Left colon (tissue), 2 donors: ENCODE measurements around the gene MOB3B. TPM values are rescaled to one million over a fixed set of nuclear protein-coding genes. Genes with fewer than 3 reads are reported as not detected.
"Not testable (repeated sequence)": the region's sequence is repeated elsewhere in the genome, so short reads cannot be mapped to it uniquely, and the experiment has no call there.

Experiments
- ATAC-seq: fragments of 200-7000 bp; cut with Tn5 transposase; one replicate; pipeline ENCODE4 v1.9.1; 2020; ENCODE audit warnings: mild to moderate bottlenecking, moderate library complexity
- DNase-seq, 2 donors: peaks; one replicate each; pipeline ENCODE4 v3.0.0-alpha.2; 2020
- intact Hi-C, 2 donors: fragments of 100-400 bp; cut with DNase I in 1 of 2; cut with micrococcal nuclease in 1 of 2; formaldehyde crosslinking; loops; one replicate each; pipeline versions ENCODE4 v1.11.2 to v1.14.0; 2022; cut with DNase I, micrococcal nuclease
- total RNA-seq, 2 donors: library from RNA; stranded (reverse); fragmentation: NEBNext Ultra II Directional; extraction: Animal tissue kit (Norgen Biotek cat#: 25700); gene quantifications; one replicate each; pipeline ENCODE4 v1.2.1, GENCODE V29; 2021
- donor health status: DM: no; HTN: no; CAD: no.
- donor health status: DM: yes; HTN: yes; CAD: no.

The MOB3B gene
- total RNA-seq, 2 donors from 2014 or later = 42.2 to 47.1 TPM

- ATAC-seq (no peak), DNase-seq (no peak)
- intact Hi-C loops = no loop called here
Measured at GRCh38 chr9:27438522-27438921, 91.1 kb downstream of the MOB3B start.

GRCh38 chr9:27437652-27438373, 91.8 kb downstream of the MOB3B start:
- DNase-seq (no peak), ATAC-seq (no peak)
- intact Hi-C loops = no loop called here

- intact Hi-C loops = no loop called here
- ATAC-seq (peak; percentile 67), DNase-seq (no peak)
Measured at GRCh38 chr9:27436234-27436633, 93.4 kb downstream of the MOB3B start.

- intact Hi-C loops = no loop called here
- no peak for DNase-seq
- peak; percentile 38 for ATAC-seq
Measured at GRCh38 chr9:27433631-27434325, 95.8 kb downstream of the MOB3B start.

GRCh38 chr9:27432308-27432707, 97.3 kb downstream of the MOB3B start:
- ATAC-seq (no peak), DNase-seq (no peak)
- intact Hi-C loops = no loop called here

- intact Hi-C loops = no loop called here
- ATAC-seq = no peak
- DNase-seq = no peak
Measured at GRCh38 chr9:27431543-27432147, 98.0 kb downstream of the MOB3B start.

GRCh38 chr9:27430750-27431535, 98.7 kb downstream of the MOB3B start:
- intact Hi-C loops = no loop called here
- ATAC-seq (no peak), DNase-seq (no peak)

GRCh38 chr9:27429917-27430316, 99.7 kb downstream of the MOB3B start:
- no peak for DNase-seq
- peak; percentile 47 for ATAC-seq
- intact Hi-C loops = no loop called here

GRCh38 chr9:27429436-27429835, 100.2 kb downstream of the MOB3B start:
- intact Hi-C loops = no loop called here
- DNase-seq (peak; percentile 28 to 41), ATAC-seq (peak; percentile 85)

- intact Hi-C loops = no loop called here
- no peak for DNase-seq
- no peak for ATAC-seq
Measured at GRCh38 chr9:27428551-27428950, 101.1 kb downstream of the MOB3B start.

GRCh38 chr9:27427272-27427643, 102.4 kb downstream of the MOB3B start:
- DNase-seq (no peak), ATAC-seq (no peak)
- intact Hi-C loops = no loop called here

GRCh38 chr9:27426511-27427271, 102.9 kb downstream of the MOB3B start:
- no peak for DNase-seq
- ATAC-seq = no peak
- intact Hi-C loops = no loop called here

- ATAC-seq (no peak), DNase-seq (no peak)
- intact Hi-C loops = no loop called here
Measured at GRCh38 chr9:27425827-27426510, 103.6 kb downstream of the MOB3B start.

GRCh38 chr9:27423915-27424710, 105.5 kb downstream of the MOB3B start:
- ATAC-seq = no peak
- intact Hi-C loops = no loop called here
- DNase-seq = no peak

GRCh38 chr9:27422279-27422834, 107.3 kb downstream of the MOB3B start:
- intact Hi-C loops = no loop called here
- ATAC-seq (no peak), DNase-seq (no peak)

GRCh38 chr9:27421577-27421976, 108.0 kb downstream of the MOB3B start:
- DNase-seq = no peak
- intact Hi-C loops = no loop called here
- ATAC-seq = no peak

GRCh38 chr9:27419558-27419957, 110.1 kb downstream of the MOB3B start:
- ATAC-seq, DNase-seq, intact Hi-C loops: not testable (repeated sequence)
